Gastroesophageal sphincter (tissue), 4 donors: ENCODE results near the gene TACR2. TPM values are rescaled to one million over a fixed set of nuclear protein-coding genes. Genes with fewer than 3 reads are reported as not detected.
A peak's percentile ranks its signal among the peaks of the same experiment; 100 is the strongest.

Experiments
- ATAC-seq: fragments of 150-250 bp; one replicate; pipeline ENCODE4 v1.9.1; 2016; ENCODE audit warnings: mild to moderate bottlenecking, moderate library complexity
- H3K27ac ChIP-seq, 4 donors: fragments of 200-600 bp; sonication (generic) in 3 of 4; 1 replicate in 3 of 4; 2 replicates in 1 of 4; pipeline ENCODE4 v1.5.1; 2016 to 2019
- H3K27me3 ChIP-seq: fragments of 200-600 bp; sonication (generic); one replicate; pipeline ENCODE4 v1.5.1; 2019
- H3K36me3 ChIP-seq, 2 donors: fragments of 200-600 bp; sonication (generic); one replicate each; pipeline ENCODE4 v1.5.1; 2019; ENCODE audit warnings: control low read depth in 1 of 2
- H3K4me1 ChIP-seq, 3 donors: fragments of 200-600 bp; sonication (generic); 1 replicate in 2 of 3; 2 replicates in 1 of 3; pipeline ENCODE4 v1.5.1; 2016 to 2019; ENCODE audit warnings: control low read depth in 2 of 3
- H3K4me3 ChIP-seq, 2 donors: fragments of 200-600 bp; sonication (generic); one replicate each; pipeline ENCODE4 v1.5.1; 2019; ENCODE audit warnings: mild to moderate bottlenecking in 1 of 2, moderate library complexity in 1 of 2
- H3K9me3 ChIP-seq, 3 donors: fragments of 200-600 bp; sonication (generic); one replicate each; pipeline ENCODE4 v1.5.1; 2017 to 2019; ENCODE audit warnings: control low read depth in 2 of 3
- CTCF ChIP-seq, 4 experiments: fragments of 200-600 bp in 2 of 4; fragments of 450-650 bp in 2 of 4; sonication (generic) in 1 of 4; IDR thresholded peaks; one replicate each; pipeline ENCODE4 v1.5.1; 2017 to 2019; ENCODE audit warnings: antibody characterized with exemption in 4 of 4, mild to moderate bottlenecking in 2 of 4, moderate library complexity in 2 of 4
- EP300 ChIP-seq: sonication (generic); formaldehyde crosslinking; IDR thresholded peaks from one replicate; pipeline ENCODE4 v1.6.1; 2017; ENCODE audit warnings: antibody characterized with exemption, mild to moderate bottlenecking
- POLR2A ChIP-seq, 2 donors: fragments of 450-650 bp; IDR thresholded peaks; one replicate each; pipeline ENCODE4 v1.6.1; 2017; ENCODE audit warnings: antibody characterized with exemption in 2 of 2, mild to moderate bottlenecking in 2 of 2, moderate library complexity in 1 of 2
- POLR2AphosphoS5 ChIP-seq: sonication (generic); formaldehyde crosslinking; IDR thresholded peaks from one replicate; pipeline ENCODE4 v1.6.1; 2017; ENCODE audit warnings: antibody characterized with exemption
- WGBS, 2 donors: methylation state at CpG; one replicate each; pipeline ENCODE4 v1.1.5; 2018; ENCODE audit warnings: low coverage in 1 of 2; 5-methylcytosine and 5-hydroxymethylcytosine counted together
- total RNA-seq, 4 donors: library from RNA; depleted of rRNA; stranded (reverse); fragments of >200 nt; gene quantifications; one replicate each; pipeline ENCODE4 v1.1.0, GENCODE V29; 2016

TACR2 gene
- total RNA-seq, 4 donors from 2014 or later = 37.1 to 176 (median 122) TPM

GRCh38 chr10:69417542-69417941, 824 bp upstream of the TACR2 start:
- ATAC-seq = no peak
- Histone ChIP-seq H3K27ac (peak overlapping the region; percentile 58 to 96 (median 92)), H3K4me3 (peak overlapping the region; percentile 50 to 51), H3K27me3 (no peaks in the 10 kb centered on the region), H3K9me3 (no peaks in the 10 kb centered on the region), H3K4me1 (peaks cover 0 to 84% (median 4%) of the 10 kb centered on the region in 3 donors), H3K36me3 (no peaks in the 10 kb centered on the region)
- 25 to 45% methylated on average over 1 to 8 of the region's 11 CpGs for WGBS, 2 donors
- TF ChIP-seq EP300 (no peak), POLR2A (IDR thresholded peaks at IDR 0.05) (no peak), POLR2AphosphoS5 (no peak), CTCF (IDR thresholded peaks at IDR 0.05) (no peak)

- Histone ChIP-seq H3K27me3 (no peaks in the 10 kb centered on the region), H3K4me1 (peaks cover 0 to 84% (median 5%) of the 10 kb centered on the region in 3 donors), H3K27ac (peak overlapping the region; percentile 58 to 96 (median 92)), H3K9me3 (no peaks in the 10 kb centered on the region), H3K36me3 (no peaks in the 10 kb centered on the region), H3K4me3 (peak overlapping the region; percentile 50 to 51)
- no CpG with 5 or more reads among the region's 10 CpGs for WGBS, 2 donors
- ATAC-seq = no peak
- no peak for TF ChIP-seq EP300
- TF ChIP-seq POLR2AphosphoS5 = peak; percentile 19
Observed at GRCh38 chr10:69415951-69416350, 767 bp downstream of the TACR2 start.

DNA sequence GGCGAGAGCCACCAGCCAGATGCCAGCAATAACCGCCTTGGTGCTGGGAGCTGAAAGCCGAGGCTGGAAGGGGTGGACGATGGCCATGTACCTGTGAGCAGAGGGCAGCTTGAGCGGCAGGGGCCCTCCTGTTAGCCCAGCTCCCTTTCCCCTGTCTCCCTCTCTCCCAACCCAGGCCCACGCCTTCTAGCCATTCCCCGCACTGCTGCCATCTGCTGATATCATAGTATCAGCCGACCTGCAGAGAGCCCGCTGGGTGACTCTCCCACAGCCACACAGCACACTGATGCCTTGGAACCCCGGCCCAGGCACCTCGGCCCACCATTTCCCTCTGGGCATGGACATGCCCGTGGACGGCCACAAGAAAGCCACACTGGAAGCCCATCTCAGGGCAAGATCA, 1.7 kb downstream of the TACR2 start:
- Histone ChIP-seq H3K36me3 (no peaks in the 10 kb centered on the region), H3K9me3 (no peaks in the 10 kb centered on the region), H3K4me3 (peak overlapping the region; percentile 50 to 51), H3K27me3 (no peaks in the 10 kb centered on the region), H3K27ac (peak overlapping the region; percentile 58 to 96 (median 92)), H3K4me1 (peaks cover 0 to 84% (median 5%) of the 10 kb centered on the region in 3 donors)
- ATAC-seq = no peak
- WGBS, 2 donors = 70% methylated on average over 2 of the region's 13 CpGs; no CpG with 5 or more reads in 1 of the 2 donors
- TF ChIP-seq POLR2A (IDR thresholded peaks at IDR 0.05) (no peak), CTCF (IDR thresholded peaks at IDR 0.05) (peak in 1 of 4 experiments; percentile 15), POLR2AphosphoS5 (peak; percentile 44)

DNA sequence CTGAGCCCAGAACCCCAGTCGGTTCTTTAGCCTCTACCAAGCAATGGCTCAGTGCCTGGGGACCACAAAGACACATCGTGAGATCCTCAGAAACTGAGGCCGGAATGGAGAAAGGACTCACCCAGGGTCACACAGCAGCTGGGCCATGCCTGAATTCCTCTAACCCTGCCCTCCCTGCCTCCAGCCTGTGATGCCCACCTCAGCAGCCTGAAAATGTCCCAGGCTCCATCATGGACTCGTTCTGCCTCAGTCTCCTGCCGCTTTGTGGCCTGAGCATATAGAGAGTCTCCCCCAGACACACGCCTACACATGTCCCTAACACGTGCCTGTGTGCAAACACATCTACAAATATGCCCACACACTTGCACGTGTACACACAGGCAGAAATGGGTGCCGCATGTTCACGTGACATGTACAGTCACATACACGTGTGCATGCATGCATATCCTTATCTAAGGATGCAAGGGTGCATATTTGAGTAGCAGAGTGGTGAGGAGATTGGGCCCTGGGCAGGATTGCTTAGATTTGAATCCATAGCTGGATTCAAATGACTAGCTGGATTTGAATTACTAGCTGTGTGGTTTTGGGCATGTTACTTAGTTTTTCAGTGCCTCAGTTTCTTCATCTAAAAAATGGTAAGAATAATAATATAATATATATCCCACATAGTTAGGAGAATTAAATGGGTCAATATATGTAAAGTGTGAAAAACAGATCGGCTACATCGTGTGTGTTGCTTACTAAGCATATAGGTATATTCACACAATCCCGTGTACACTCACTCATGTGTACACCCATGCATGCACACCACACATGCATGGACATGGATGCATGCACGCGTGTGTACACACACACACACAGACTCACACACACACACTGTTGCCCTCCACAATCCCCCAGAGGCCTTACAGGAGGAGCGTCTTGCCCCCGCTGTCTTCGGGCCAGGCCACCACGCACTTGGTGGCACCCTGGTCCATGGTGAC, 2.4 kb downstream of the TACR2 start:
- peak overlapping the region; percentile 74 to 96 (median 92) for H3K27ac ChIP-seq

More for the DNA sequence above, 2.4 kb downstream of the TACR2 start:
- no peak for ATAC-seq
- Histone ChIP-seq H3K27me3 (no peaks in the 10 kb centered on the region), H3K4me1 (peaks cover 0 to 84% (median 7%) of the 10 kb centered on the region in 3 donors), H3K4me3 (peak overlapping the region; percentile 50 to 51), H3K36me3 (no peaks in the 10 kb centered on the region), H3K9me3 (no peaks in the 10 kb centered on the region)
- TF ChIP-seq EP300 (no peak), POLR2A (IDR thresholded peaks at IDR 0.05) (no peak), CTCF (IDR thresholded peaks at IDR 0.05) (peak in 1 of 4 experiments; percentile 5), POLR2AphosphoS5 (peak; percentile 16)
- WGBS, 2 donors = 59 to 86% methylated on average over 9 to 12 of the region's 20 CpGs
